SU-DHL-6 (cell line): ENCODE data around the gene TGFA.

Experiments
- H2AFZ ChIP-seq: fragments of 200-600 bp; sonication (generic); 2 replicates; pipeline ENCODE4 v1.6.1; 2014; ENCODE audit warnings: low read depth, mild to moderate bottlenecking, moderate library complexity, mixed read lengths, antibody characterized with exemption, low read length; ENCODE audit not compliant: severe bottlenecking
- H3F3A ChIP-seq: fragments of 200-600 bp; shearing (Covaris generic); 2 replicates; pipeline ENCODE4 v1.6.0; 2016; ENCODE audit warnings: antibody characterized with exemption, mild to moderate bottlenecking; ENCODE audit not compliant: insufficient read depth
- H3K27ac ChIP-seq: fragments of 200-600 bp; sonication (generic); 2 replicates; pipeline ENCODE4 v1.5.1; 2016; ENCODE audit warnings: low read depth, mild to moderate bottlenecking, low read length, moderate library complexity, mixed read lengths
- H3K27me3 ChIP-seq: fragments of 200-600 bp; sonication (generic), shearing (Covaris generic); 2 replicates; pipeline ENCODE4 v1.6.0; 2014; ENCODE audit warnings: mild to moderate bottlenecking, low read length
- H3K36me3 ChIP-seq: fragments of 200-600 bp; sonication (generic); 2 replicates; pipeline ENCODE4 v1.6.1; 2014; ENCODE audit warnings: mild to moderate bottlenecking, low read length, mixed read lengths
- H3K4me2 ChIP-seq: fragments of 300-600, 200-600 bp; shearing (Covaris generic), sonication (generic); 2 replicates; pipeline ENCODE4 v1.6.0; 2014; ENCODE audit warnings: low read length, low read depth, mild to moderate bottlenecking; ENCODE audit not compliant: poor library complexity, severe bottlenecking
- H3K4me3 ChIP-seq: fragments of 200-600 bp; sonication (generic); 2 replicates; pipeline ENCODE4 v1.5.1; 2014; ENCODE audit warnings: antibody characterized with exemption, low read length, mild to moderate bottlenecking, mixed read lengths; ENCODE audit not compliant: insufficient read depth, poor library complexity, severe bottlenecking
- H3K79me2 ChIP-seq: fragments of 200-600 bp; sonication (generic); 2 replicates; pipeline ENCODE4 v1.6.1; 2014; ENCODE audit warnings: mild to moderate bottlenecking, low read length, moderate library complexity; ENCODE audit not compliant: insufficient read depth
- H3K9ac ChIP-seq: fragments of 200-600 bp; sonication (generic); 2 replicates; pipeline ENCODE4 v1.7.0; 2014; ENCODE audit warnings: mild to moderate bottlenecking, low read length
- H3K9me2 ChIP-seq: fragments of 200-600 bp; sonication (generic); replicated peaks from 2 replicates; pipeline ENCODE4 v1.6.1; 2014; ENCODE audit warnings: low read length; ENCODE audit not compliant: insufficient read depth
- H3K9me3 ChIP-seq: fragments of 200-600 bp; sonication (generic); 2 replicates; pipeline ENCODE4 v1.6.1; 2014; ENCODE audit warnings: low read length, mixed read lengths; ENCODE audit not compliant: insufficient read depth
- H4K20me1 ChIP-seq: fragments of 200-600 bp; sonication (generic); 2 replicates; pipeline ENCODE4 v1.6.1; 2014; ENCODE audit warnings: low read depth, mild to moderate bottlenecking, antibody characterized with exemption, low read length, moderate library complexity, mixed read lengths
- EZH2phosphoT487 ChIP-seq: fragments of 200-600 bp; sonication (generic), shearing (Covaris generic); conservative IDR thresholded peaks from 2 replicates; pipeline ENCODE4 v1.6.1; 2018; ENCODE audit warnings: mild to moderate bottlenecking, antibody characterized with exemption, low read length, moderate library complexity, mixed read lengths
- TF ChIP-seq, protein P1 (sequence below): fragments of 200-600 bp; sonication (generic); IDR thresholded peaks from one replicate; pipeline ENCODE4 v1.5.1; 2017; ENCODE audit warnings: antibody characterized with exemption, mild to moderate bottlenecking, low read length, moderate library complexity; ENCODE audit not compliant: insufficient read depth, poor library complexity, severe bottlenecking

Gene TGFA

DNA sequence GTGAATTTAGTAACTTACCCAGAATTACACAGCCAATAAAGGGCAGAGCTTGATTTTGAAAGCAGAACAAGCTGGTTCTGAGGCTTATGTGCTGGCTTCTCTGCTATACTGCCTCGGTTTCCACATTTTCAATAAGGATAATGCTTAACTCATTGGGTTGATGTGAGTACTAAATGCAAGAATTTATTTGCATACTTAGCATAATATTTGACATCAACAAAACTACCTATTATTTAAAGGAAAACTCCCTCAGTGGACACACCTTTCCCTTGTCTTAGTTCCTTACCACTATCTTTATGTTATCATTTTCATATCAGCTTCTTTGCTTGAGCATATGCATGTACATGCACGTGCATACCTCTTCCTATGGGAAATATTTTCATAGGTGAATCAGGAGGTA, 3.0 kb upstream of the TGFA start:
- TF ChIP-seq, protein P1, sequence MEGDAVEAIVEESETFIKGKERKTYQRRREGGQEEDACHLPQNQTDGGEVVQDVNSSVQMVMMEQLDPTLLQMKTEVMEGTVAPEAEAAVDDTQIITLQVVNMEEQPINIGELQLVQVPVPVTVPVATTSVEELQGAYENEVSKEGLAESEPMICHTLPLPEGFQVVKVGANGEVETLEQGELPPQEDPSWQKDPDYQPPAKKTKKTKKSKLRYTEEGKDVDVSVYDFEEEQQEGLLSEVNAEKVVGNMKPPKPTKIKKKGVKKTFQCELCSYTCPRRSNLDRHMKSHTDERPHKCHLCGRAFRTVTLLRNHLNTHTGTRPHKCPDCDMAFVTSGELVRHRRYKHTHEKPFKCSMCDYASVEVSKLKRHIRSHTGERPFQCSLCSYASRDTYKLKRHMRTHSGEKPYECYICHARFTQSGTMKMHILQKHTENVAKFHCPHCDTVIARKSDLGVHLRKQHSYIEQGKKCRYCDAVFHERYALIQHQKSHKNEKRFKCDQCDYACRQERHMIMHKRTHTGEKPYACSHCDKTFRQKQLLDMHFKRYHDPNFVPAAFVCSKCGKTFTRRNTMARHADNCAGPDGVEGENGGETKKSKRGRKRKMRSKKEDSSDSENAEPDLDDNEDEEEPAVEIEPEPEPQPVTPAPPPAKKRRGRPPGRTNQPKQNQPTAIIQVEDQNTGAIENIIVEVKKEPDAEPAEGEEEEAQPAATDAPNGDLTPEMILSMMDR = no peak
- TF ChIP-seq EZH2phosphoT487 = no peak
- Histone ChIP-seq H3K27me3 (no peaks in the 10 kb centered on the region), H3K27ac (no peak overlapping the region), H4K20me1 (no peaks in the 10 kb centered on the region), H3K4me3 (no peak overlapping the region), H3K4me2 (no peak overlapping the region), H3K79me2 (no peaks in the 10 kb centered on the region), H3K9ac (no peak overlapping the region), H3K9me2 (no peaks in the 10 kb centered on the region), H2AFZ (no peak overlapping the region), H3K36me3 (no peaks in the 10 kb centered on the region), H3K9me3 (no peaks in the 10 kb centered on the region), H3F3A (no peaks in the 10 kb centered on the region)

DNA sequence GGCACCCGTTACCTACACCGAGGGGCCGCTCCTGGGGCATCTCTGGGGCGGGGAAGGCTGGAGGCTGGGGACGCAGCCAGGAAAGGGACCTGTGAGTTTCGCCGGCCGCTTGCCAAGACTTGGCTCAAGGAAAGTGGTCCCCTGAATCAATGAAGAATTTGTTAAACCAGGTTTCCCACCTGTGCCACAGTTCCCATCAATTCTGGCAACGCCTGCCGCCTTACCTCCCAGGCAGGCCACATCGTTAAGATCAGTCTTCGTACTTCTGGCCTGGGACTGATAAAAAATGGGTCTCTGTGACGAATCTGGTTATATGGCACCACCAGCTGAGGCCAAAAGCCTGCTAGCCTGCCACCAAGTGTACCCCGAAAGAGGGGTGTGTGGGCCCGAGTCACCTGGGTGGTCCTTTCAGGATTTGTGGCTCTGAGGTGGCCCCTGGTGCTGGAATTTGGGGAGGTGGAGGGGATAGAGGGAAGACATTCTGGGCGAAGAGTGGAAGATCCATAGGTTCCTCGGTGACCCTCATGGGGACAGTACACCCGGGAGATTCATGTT, 789 bp upstream of the TGFA start:
- Histone ChIP-seq H3K9me3 (no peaks in the 10 kb centered on the region), H3K9ac (peak overlapping the region; percentile 43), H3K4me3 (peak overlapping the region; percentile 50), H3K27me3 (no peaks in the 10 kb centered on the region), H3F3A (no peaks in the 10 kb centered on the region), H3K27ac (no peak overlapping the region), H4K20me1 (no peaks in the 10 kb centered on the region), H3K36me3 (no peaks in the 10 kb centered on the region), H2AFZ (peak overlapping the region; percentile 83), H3K9me2 (no peaks in the 10 kb centered on the region), H3K79me2 (no peaks in the 10 kb centered on the region), H3K4me2 (peak overlapping the region; percentile 65)
- TF ChIP-seq, protein P1 = no peak
- no peak for TF ChIP-seq EZH2phosphoT487

DNA sequence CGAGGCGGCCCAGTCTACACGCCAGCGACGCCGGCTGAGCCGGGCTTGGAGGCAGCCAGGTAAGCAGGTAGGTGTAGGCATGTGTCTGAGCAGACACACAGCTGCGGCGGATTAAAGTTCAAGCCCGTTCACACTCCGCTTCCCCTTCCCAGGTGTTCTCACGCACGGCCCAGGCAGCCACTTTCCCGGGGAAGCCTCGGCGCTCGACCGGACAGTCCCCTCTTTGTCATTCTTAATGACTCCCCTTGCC, 367 bp downstream of the TGFA start:
- Histone ChIP-seq H3K9me2 (no peaks in the 10 kb centered on the region), H3K36me3 (no peaks in the 10 kb centered on the region), H3K27ac (no peak overlapping the region), H4K20me1 (no peaks in the 10 kb centered on the region), H3K79me2 (no peaks in the 10 kb centered on the region), H3K27me3 (no peaks in the 10 kb centered on the region), H3F3A (no peaks in the 10 kb centered on the region), H3K9ac (peak overlapping the region; percentile 43; the same call in 1 of the 2 replicates), H3K4me3 (peak overlapping the region; percentile 50), H3K9me3 (no peaks in the 10 kb centered on the region), H2AFZ (peak overlapping the region; percentile 83), H3K4me2 (peak overlapping the region; percentile 65)
- TF ChIP-seq, protein P1 = no peak
- no peak for TF ChIP-seq EZH2phosphoT487
